Measurements from ENCODE around the gene IQSEC1. TPM values are rescaled to one million over a fixed set of nuclear protein-coding genes. Genes with fewer than 3 reads are reported as not detected.

Gene IQSEC1
- total and polyA plus RNA-seq, 2 of the 8 experiments (the other 6 are each of a cell fraction or from before 2014, with no cell fraction given) = 6.8 to 28.8 TPM

DNA sequence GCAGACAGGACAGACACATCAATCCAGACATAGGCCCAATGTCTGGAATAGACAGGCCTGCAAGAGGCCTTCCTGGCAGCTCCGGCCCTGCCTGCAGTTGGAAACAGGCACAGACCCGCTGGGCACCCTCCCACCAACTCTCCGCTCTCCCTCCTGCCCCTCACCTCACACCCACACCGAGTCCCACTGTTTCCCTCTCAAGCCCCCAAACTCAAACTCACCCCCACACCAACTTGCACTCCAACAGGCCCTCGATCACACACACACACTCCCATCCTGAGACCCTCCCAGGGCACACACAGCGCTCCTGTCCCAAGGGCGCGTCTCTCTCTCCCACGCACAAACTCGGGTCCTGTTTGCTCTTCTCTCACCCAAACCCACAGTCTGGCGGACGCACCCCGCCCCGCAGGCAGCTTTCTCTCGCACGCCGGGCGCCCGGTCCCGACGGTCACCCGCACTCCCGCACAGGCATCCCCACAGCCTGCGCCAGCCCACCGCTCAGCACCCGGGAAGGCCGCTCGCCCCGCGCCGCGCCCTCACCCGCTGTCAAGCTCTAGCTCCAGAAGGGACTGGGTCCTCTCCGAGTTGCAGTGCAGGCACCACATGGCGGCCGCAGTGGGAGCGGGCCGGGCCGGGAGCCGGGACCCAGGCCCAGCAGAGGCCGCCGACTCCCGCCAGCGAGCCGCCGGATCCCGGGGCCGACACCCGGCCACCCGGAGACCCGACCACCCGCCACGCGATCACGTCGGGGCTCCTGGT lies 106.2 kb downstream of the IQSEC1 start (continued):
- no peak for TF ChIP-seq NANOG (IDR thresholded peaks at IDR 0.05; ENCODE audit: insufficient read depth, low read depth, low read length, poor library complexity, severe bottlenecking)
